GM23338 (cell line): ENCODE results near the gene POLDIP2. TPM values are rescaled to one million over a fixed set of nuclear protein-coding genes. Genes with fewer than 3 reads are reported as not detected.

Source experiments
- ATAC-seq: fragments of 200-7000 bp; cut with Tn5 transposase; 3 replicates; pipeline ENCODE4 v1.9.1; 2020
- DNase-seq: peaks from one replicate; pipeline ENCODE4 v3.0.0-alpha.2; 2015; ENCODE audit warnings: low spot score
- H2AFZ ChIP-seq: fragments of 200-600 bp; sonication (generic); 2 replicates; pipeline ENCODE4 v1.8.0; 2016; ENCODE audit warnings: antibody characterized with exemption, mild to moderate bottlenecking, moderate library complexity
- H3F3A ChIP-seq: fragments of 200-600 bp; sonication (generic); replicated peaks from 2 replicates; pipeline ENCODE4 v1.8.0; 2017; ENCODE audit warnings: antibody characterized with exemption, mixed run types, low read depth
- H3K27ac ChIP-seq: fragments of 200-600 bp; sonication (generic); 2 replicates; pipeline ENCODE4 v1.6.1; 2016; ENCODE audit warnings: low read depth
- H3K27me3 ChIP-seq: fragments of 200-600 bp; sonication (generic); 2 replicates; pipeline ENCODE4 v1.8.0; 2016; ENCODE audit warnings: mild to moderate bottlenecking, mixed run types, moderate library complexity; ENCODE audit not compliant: insufficient read depth
- H3K36me3 ChIP-seq: fragments of 200-600 bp; sonication (generic); 2 replicates; pipeline ENCODE4 v1.8.0; 2016; ENCODE audit warnings: mild to moderate bottlenecking; ENCODE audit not compliant: insufficient read depth
- H3K4me1 ChIP-seq: fragments of 200-600 bp; sonication (generic); 2 replicates; pipeline ENCODE4 v1.8.0; 2016; ENCODE audit warnings: mild to moderate bottlenecking, moderate library complexity; ENCODE audit not compliant: insufficient read depth
- H3K4me2 ChIP-seq: fragments of 200-600 bp; sonication (generic); 2 replicates; pipeline ENCODE4 v1.7.1; 2017; ENCODE audit warnings: mixed run types
- H3K4me3 ChIP-seq: fragments of 200-600 bp; sonication (generic); 2 replicates; pipeline ENCODE4 v1.6.1; 2016; ENCODE audit warnings: mixed run types
- H3K79me2 ChIP-seq: fragments of 200-600 bp; sonication (generic); replicated peaks from 2 replicates; pipeline ENCODE4 v1.8.0; 2017; ENCODE audit warnings: mild to moderate bottlenecking; ENCODE audit not compliant: insufficient read depth
- H3K9me2 ChIP-seq: fragments of 200-600 bp; sonication (generic); 2 replicates; pipeline ENCODE4 v1.8.0; 2017; ENCODE audit not compliant: insufficient read depth
- H4K20me1 ChIP-seq: fragments of 200-600 bp; sonication (generic); replicated peaks from 2 replicates; pipeline ENCODE4 v1.8.0; 2017; ENCODE audit warnings: mild to moderate bottlenecking; ENCODE audit not compliant: insufficient read depth
- H3K27ac Mint-ChIP-seq: 2 replicates; pipeline ENCODE4 v1.8.0; 2020; ENCODE audit warnings: inconsistent platforms, mild to moderate bottlenecking, moderate library complexity, mixed read lengths
- H3K27me3 Mint-ChIP-seq: 3 replicates; pipeline ENCODE4 v1.8.0; 2022; ENCODE audit warnings: low read depth, mild to moderate bottlenecking, moderate library complexity, mixed read lengths, inconsistent platforms; ENCODE audit not compliant: insufficient read depth, poor library complexity
- H3K36me3 Mint-ChIP-seq: 3 replicates; pipeline ENCODE4 v1.8.0; 2021; ENCODE audit warnings: low read depth, mild to moderate bottlenecking, inconsistent platforms, moderate library complexity, mixed read lengths
- H3K4me1 Mint-ChIP-seq: 3 replicates; pipeline ENCODE4 v1.8.0; 2020; ENCODE audit warnings: mild to moderate bottlenecking, inconsistent platforms, mixed read lengths
- H3K4me3 Mint-ChIP-seq: 3 replicates; pipeline ENCODE4 v1.8.0; 2021; ENCODE audit warnings: moderate library complexity, mild to moderate bottlenecking, inconsistent platforms, mixed read lengths
- H3K9me3 Mint-ChIP-seq: 3 replicates; pipeline ENCODE4 v1.8.0; 2020; ENCODE audit warnings: moderate library complexity, mild to moderate bottlenecking, inconsistent platforms, mixed read lengths
- CTCF ChIP-seq, 2 experiments: fragments of 200-600 bp in 1 of 2; sonication (generic) in 1 of 2; conservative IDR thresholded peaks; 2 replicates each; pipeline versions ENCODE4 v1.5.1 to v1.6.1; 2016 to 2017; ENCODE audit warnings: antibody characterized with exemption in 2 of 2, low read depth in 2 of 2, mild to moderate bottlenecking in 2 of 2, moderate library complexity in 1 of 2
- EZH2 ChIP-seq: fragments of 200-600 bp; sonication (generic); IDR thresholded peaks from one replicate; pipeline ENCODE4 v1.8.0; 2017; ENCODE audit warnings: antibody characterized with exemption, mild to moderate bottlenecking, low read depth; ENCODE audit not compliant: unreplicated experiment
- POLR2AphosphoS5 ChIP-seq: IDR thresholded peaks from 2 replicates; pipeline ENCODE4 v1.6.1; 2016; ENCODE audit warnings: antibody characterized with exemption, low read depth
- REST ChIP-seq: IDR thresholded peaks from one replicate; pipeline ENCODE4 v1.6.1; 2018; ENCODE audit warnings: antibody characterized with exemption; ENCODE audit not compliant: unreplicated experiment
- polyA plus RNA-seq: library from polyadenylated mRNA; unstranded; fragments of >200 nt; fragmentation: Nextera tagmentation; extraction: Ambion mirVana; gene quantifications from 2 replicates; pipeline ENCODE4 v1.2.1, GENCODE V29; 2016
- total RNA-seq: library from RNA; depleted of rRNA; stranded (reverse); fragments of >200 nt; shearing (Covaris generic); gene quantifications from 2 replicates; pipeline ENCODE4 v1.2.3, GENCODE V29; 2014
- TF ChIP-seq, protein P1 (sequence below): IDR thresholded peaks from 2 replicates; pipeline ENCODE4 v1.6.1; 2016; ENCODE audit warnings: antibody characterized with exemption

POLDIP2 gene
- total and polyA plus RNA-seq, 2 experiments from 2014 or later: 45.7 to 77.1 TPM

GRCh38 chr17:28406473-28406814 is 49.1 kb upstream of the POLDIP2 start (continued):
- TF ChIP-seq REST (no peak), EZH2 (no peak)
- TF ChIP-seq, protein P1, sequence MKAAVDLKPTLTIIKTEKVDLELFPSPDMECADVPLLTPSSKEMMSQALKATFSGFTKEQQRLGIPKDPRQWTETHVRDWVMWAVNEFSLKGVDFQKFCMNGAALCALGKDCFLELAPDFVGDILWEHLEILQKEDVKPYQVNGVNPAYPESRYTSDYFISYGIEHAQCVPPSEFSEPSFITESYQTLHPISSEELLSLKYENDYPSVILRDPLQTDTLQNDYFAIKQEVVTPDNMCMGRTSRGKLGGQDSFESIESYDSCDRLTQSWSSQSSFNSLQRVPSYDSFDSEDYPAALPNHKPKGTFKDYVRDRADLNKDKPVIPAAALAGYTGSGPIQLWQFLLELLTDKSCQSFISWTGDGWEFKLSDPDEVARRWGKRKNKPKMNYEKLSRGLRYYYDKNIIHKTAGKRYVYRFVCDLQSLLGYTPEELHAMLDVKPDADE: no peak

- Histone ChIP-seq H3K36me3 (no peaks in the 10 kb centered on the region), H3K79me2 (no peaks in the 10 kb centered on the region), H2AFZ (peak within 1 kb of the TSS; percentile 74), H4K20me1 (no peaks in the 10 kb centered on the region), H3K4me1 (peaks cover 74% of the 10 kb centered on the region), H3K27ac (peak within 1 kb of the TSS; percentile 86; the same call in 1 of the 2 replicates), H3K9me2 (no peaks in the 10 kb centered on the region), H3K4me2 (peak within 1 kb of the TSS; percentile 92), H3K27me3 (peaks cover 16% of the 10 kb centered on the region), H3K4me3 (peak within 1 kb of the TSS; percentile 88), H3F3A (peaks cover 17% of the 10 kb centered on the region)
- peaks cover 72% of the 10 kb centered on the region for H3K4me1 Mint-ChIP-seq
- ATAC-seq (peak; percentile 58), DNase-seq (peak; percentile 85)
- peak within 1 kb of the TSS; percentile 77 for H3K4me3 Mint-ChIP-seq
- peaks cover 27% of the 10 kb centered on the region for H3K27me3 Mint-ChIP-seq
- no peaks in the 10 kb centered on the region; the same call in 2 of the 3 replicates for H3K9me3 Mint-ChIP-seq
- peaks cover 16% of the 10 kb centered on the region for H3K36me3 Mint-ChIP-seq
- H3K27ac Mint-ChIP-seq: no peak within 1 kb of the TSS
- TF ChIP-seq POLR2AphosphoS5: peak; percentile 82
- no peak for TF ChIP-seq CTCF (conservative IDR thresholded peaks at IDR 0.05; ENCODE audit: low read depth in 2 of 2)
These were observed 48.5 kb upstream of the POLDIP2 start, which contains the start of gene SLC46A1 for GRCh38 chr17:28405632-28406472. TSS of gene SLC46A1 (minus strand) at chr17:28406212. CDS start at chr17:28406114, 98 bp downstream.
